NCI-H446 treated with DMSO at 0.1 percent for 48 hours (cell line): ENCODE data around the gene FAM237A.

ENCODE experiments used
- DNase-seq: peaks from one replicate; lab custom pipeline; 2025; lab: John Stamatoyannopoulos, UW

Gene FAM237A

GRCh38 chr2:206688990-206689389, 46.7 kb downstream of the FAM237A start:
- no peak for DNase-seq

DNA sequence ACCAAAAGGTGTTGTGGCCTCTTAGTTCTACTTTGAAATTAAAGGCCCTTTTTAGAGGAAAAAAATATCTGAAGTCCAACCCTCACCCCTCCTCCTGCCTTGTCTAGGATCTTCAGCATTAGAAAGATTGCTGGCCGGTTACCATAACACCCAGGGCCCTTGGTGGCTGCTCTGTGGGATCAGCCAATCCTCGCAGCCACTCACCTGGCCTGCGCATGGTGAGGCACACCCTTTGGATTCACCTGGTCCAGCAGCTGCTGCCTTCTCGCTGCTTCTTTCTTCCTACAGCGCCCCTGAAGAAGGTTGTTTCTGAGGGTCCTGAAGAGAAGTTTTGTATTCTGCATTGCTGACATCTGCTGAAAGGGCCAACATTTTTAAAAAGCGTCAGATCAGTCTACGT, 50.7 kb downstream of the FAM237A start:
- no peak for DNase-seq

DNA sequence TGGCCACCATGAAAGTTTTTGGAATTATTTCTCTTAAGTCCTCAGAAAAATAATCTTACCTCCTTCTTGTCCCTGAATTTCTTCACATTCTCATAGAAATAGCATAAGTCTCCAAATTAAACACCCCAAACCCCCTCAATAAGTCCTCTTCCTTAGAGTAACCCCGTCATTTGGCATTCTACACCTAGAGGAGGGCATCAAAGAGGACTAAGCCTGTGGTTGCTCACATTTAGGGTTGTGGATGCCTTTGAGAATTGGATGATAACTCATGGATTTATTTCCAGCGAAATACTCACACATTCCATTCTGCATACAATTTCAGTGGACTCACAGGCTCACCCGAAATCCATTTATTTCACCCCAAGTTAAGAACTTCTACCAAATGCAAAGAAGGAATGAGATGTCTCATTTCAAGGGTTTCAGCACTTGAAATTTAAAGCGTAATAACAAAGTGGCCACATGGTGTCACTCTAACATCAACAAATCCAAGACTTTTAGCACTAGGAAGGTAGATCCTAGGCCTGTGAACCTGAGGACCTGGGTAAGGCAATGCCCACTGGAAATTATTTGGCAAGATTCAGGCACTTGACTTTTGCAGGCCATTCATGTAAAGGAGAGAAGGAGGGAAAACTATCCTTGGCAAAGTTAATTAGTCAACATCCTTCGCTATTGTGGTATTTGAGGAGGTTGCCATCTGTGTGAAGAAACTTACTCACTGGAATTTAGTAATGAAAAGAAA, 51.3 kb downstream of the FAM237A start:
- peak; percentile 16 for DNase-seq

GRCh38 chr2:206696910-206697309, 54.6 kb downstream of the FAM237A start:
- no peak for DNase-seq

DNA sequence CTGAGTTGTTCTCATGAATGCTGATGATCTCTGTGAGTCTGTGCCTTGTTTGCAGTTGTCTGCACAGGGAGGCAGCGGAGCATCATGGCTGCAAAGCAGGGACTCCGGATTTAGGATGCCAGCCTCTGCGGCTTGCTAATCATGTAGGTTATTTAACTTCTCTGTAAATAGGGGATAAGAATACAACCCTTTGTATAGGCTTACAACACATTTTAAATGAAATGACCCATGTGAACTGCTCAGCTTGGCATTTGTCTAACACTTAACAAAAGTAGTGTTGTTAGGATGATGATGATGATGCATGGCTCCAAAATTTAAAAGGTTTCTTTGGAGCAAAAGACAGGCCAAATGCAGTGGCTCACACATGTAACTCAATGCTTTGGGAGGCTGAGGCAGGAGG, 56.5 kb downstream of the FAM237A start:
- DNase-seq: no peak
